HuH-7.5 (cell line): ENCODE results near the gene XYLB.
A peak's percentile ranks its signal among the peaks of the same experiment; 100 is the strongest.

Experiments used
- DNase-seq: peaks from one replicate; pipeline ENCODE4 v3.0.0; 2011; ENCODE audit warnings: low spot score

The XYLB gene

GRCh38 chr3:38454884-38455638 is 108.5 kb downstream of the XYLB start:
- DNase-seq, result peak; percentile 96

DNA sequence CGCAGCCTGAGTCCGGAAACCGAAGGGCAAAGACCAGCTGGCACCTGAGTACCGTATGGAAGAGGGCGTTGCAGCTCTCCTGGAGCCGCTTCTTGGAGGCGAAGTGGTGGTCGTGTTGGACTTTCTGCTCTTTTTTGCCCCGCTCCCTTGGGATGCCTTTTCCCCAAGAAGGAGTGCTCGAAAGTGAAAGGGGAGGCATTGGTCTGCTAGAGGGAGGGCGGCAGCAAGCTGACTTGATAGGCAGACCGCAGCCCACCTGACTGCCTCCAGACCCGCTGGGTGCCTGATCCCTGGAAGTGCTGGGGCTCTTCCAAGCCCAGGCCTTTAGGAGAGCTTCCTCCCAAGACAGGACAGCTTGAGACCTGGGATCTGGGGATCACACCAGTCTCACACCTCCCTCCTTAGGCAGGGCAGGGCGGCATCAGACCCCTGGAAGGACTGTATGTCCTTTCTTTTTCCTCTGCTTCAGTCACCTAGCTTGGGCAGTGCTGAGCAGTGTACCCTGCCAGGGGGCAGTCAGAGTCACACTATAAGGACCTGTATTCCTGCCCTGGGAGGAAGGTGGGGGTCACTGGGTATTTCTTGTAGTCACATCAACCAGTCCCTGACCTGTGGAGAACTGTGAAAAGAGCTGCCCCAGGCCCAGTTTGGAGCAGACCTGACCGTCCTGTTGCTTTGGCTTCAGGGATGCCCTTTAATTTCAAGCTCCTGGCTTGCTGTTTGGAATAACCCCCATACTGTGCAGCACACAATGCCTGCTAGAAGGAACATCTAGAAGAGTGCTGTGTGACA is 109.2 kb downstream of the XYLB start:
- peak; percentile 57 for DNase-seq

DNA sequence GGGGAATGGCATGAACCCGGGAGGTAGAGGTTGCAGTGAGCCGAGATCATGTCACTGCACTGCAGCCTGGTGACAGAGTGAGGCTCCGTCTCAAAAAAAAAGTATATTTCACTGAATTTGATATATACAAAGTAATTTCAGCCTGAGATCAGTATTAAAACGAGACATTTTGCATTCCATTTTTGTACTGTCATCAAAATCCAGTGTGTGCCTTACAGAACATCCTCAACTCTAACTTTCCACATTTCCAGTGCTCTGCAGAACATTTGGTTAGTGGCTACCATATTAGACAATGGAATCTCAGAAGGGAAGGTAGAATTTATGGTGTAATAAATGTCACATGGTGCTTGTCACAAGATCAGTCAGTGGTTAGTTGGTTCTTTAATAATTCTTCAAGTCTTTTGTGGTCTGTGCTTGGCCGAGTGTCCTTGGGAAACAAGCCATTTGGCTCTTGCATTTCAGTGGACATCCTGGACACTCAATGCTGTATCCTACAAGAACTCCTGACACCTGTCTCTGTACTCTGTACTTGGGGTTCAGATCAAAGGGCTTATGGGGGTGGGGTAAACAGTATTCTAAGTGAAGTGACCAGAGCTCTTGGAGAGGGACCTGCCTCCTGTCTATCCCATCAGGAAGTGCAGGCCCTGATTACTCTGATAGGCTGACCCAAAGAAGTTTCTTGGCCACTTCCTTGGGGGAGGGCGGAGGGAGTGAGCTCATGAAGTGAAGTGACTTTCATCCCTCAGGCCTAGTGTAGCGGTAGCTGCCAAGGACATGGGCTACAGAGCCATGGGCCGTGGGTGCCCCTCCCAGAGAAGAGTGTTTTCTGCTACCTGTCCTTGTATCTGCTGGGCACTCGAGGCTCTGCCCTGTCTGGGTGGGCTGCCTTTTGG is 110.8 kb downstream of the XYLB start:
- no peak for DNase-seq

DNA sequence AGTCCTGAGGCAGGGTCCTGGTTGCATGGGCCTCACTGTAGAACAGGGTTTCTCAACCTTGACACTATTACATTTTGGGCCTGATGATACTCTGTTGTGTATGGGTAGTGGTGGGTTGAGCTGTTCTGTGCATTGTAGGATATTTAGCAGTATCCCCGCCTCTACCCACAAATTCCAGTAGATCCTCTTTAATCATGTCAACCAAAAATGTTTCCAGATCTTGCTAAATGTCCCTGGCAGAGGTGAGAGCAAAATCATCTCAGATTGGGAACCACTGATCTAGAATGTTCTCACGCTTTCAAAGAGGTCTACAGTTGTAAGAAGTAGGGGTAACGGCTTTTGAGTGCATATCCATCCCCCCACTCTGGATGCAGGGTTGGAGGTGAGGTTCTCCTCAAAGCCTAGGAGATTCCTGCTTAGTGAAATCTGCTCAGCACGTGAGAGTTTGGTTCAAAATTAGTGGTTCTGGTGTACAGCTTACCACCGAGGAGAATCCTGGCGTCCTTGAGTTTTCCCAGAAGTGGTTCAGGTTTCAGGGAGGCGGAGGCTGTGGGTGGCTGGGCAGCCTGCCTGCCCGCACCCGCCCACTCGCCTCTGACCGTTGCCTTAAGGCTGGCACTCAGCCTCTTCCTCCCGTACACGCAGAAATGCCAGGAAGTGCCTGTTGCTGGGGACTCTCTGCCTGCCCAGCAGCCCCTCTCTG is 112.4 kb downstream of the XYLB start:
- no peak for DNase-seq

DNA sequence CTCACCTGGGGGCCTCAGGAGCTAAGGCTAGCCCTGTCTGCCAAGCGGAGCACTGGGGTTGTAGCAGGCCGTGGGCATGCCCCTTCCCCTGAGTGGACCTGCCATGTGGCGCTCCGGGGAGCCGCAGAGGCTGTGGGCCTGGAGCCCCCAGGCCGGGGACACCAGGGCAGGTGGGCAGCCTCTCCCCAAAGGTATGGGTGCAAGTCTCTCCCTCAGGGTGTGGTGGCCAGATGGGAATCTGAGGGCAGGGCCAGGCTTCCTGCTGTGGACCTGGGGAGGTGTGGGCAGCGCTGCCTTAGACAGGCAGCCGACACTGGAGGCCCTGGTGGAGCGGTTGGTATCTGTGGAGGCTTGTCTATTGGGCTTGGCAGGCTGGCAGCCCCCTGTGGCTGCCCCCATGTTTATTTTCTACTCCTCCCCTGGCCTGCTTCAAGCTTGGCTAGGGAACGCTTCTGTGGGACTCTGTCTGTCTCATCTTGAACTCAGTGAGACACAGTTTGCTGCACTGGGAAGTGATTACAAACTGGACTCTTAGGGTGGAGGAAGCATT is 113.0 kb downstream of the XYLB start:
- no peak for DNase-seq

DNA sequence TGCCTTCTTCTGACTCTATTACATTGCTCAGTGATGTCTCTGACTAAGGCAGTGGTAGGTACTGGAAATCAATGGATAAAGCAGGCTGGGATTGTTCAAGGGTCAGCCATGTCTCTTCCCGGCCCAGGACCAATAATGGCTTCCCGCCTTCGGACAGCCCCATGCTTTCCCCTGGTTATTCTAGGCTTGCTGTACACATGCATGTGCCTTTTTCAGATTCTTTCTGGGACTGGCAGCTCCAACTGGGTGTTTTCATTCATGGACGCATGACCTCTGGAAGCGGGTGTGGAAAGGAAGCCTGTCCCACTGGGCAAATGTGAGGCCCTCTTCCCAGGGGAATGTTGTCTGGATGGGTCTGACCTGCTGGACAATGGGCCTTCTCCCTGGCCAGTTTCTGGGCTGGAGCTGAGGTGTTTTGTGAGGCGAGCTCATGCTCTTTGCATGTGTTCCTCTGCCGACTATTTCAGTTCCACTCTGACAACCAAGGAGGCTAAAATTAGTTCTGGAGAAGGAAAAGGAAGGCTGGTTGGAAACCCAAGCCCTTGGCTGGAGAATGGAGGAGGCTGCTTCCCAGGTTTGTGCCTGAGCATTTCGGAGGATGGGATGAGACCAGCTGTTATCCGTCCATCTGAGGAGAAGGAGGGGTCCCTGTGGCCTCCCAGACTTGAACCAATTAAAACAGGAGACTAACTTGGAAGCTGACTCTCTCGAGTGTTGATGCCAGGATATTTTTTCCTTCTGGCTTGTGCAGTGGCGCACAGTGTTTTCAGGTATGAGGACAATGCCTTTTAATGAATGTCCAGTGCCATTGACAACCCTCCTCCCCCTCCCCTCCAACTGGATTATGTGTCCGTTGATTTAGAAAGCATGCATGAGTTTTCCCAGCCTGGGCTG is 114.0 kb downstream of the XYLB start:
- DNase-seq, result no peak
